Measurements from ENCODE around the gene SLC29A1. TPM values are rescaled to one million over a fixed set of nuclear protein-coding genes. Genes with fewer than 3 reads are reported as not detected.

The SLC29A1 gene
- total and polyA plus RNA-seq, 8 donors = 22.4 to 48.2 (median 28.5) TPM

GRCh38 chr6:44278774-44279697 lies 55.6 kb downstream of the SLC29A1 start:
- H3K27me3 ChIP-seq = peaks cover 31 to 60% of the 10 kb centered on the region in 2 donors
- intact Hi-C loops (cut with DNase I) = no loop called here
- peaks cover 0 to 12% of the 10 kb centered on the region in 2 donors for H3K4me1 ChIP-seq
- no peaks in the 10 kb centered on the region for H3K9me3 ChIP-seq
- no peaks in the 10 kb centered on the region for H3K36me3 ChIP-seq
- no peak overlapping the region for H3K27ac ChIP-seq
- ATAC-seq (no peak), DNase-seq (no peak)
- no peak overlapping the region for H3K4me3 ChIP-seq
- no peak for TF ChIP-seq CTCF (IDR thresholded peaks at IDR 0.05)

Other genes with a start within 250 kb of the SLC29A1 start
- 100 to 1,000 TPM in 1 of 2 donors, 10 to 100 TPM in 1; 85.5 to 100 TPM for gene MRPL14, start 96.1 kb upstream of the SLC29A1 start, total RNA-seq
- 10 to 100 TPM; 29.8 to 41.4 (median 36.2) TPM for gene MRPL14, start 96.1 kb upstream of the SLC29A1 start, polyA plus RNA-seq (ENCODE audit: insufficient read length in 6 of 6)
- 100 to 1,000 TPM in 1 of 2 donors, 10 to 100 TPM in 1; 79.9 to 186 TPM for gene TMEM63B, start 96.0 kb upstream of the SLC29A1 start, total RNA-seq
- 10 to 100 TPM; 29.8 to 36.4 (median 31.7) TPM for gene TMEM63B, start 96.0 kb upstream of the SLC29A1 start, polyA plus RNA-seq (ENCODE audit: insufficient read length in 6 of 6)
- gene CAPN11, start 64.8 kb upstream of the SLC29A1 start, total RNA-seq = under 1 TPM; 0.23 to 0.29 TPM
- under 1 TPM in 5 of 6 donors, not detected in 1; 0.10 to 0.28 (median 0.16) TPM for gene CAPN11, start 64.8 kb upstream of the SLC29A1 start, polyA plus RNA-seq (ENCODE audit: insufficient read length in 6 of 6)
- under 1 TPM in 1 of 2 donors, not detected in 1; 0.34 TPM for gene MYMX, start 6.7 kb upstream of the SLC29A1 start, total RNA-seq
- gene MYMX, start 6.7 kb upstream of the SLC29A1 start, polyA plus RNA-seq (ENCODE audit: insufficient read length in 6 of 6) = under 1 TPM in 5 of 6 donors, not detected in 1; 0.21 to 0.79 (median 0.32) TPM
- gene HSP90AB1, start 23.5 kb downstream of the SLC29A1 start, total RNA-seq = 100 to 1,000 TPM; 726 to 810 TPM
- 1,000 to 10,000 TPM; 1,163 to 1,444 (median 1,283) TPM for gene HSP90AB1, start 23.5 kb downstream of the SLC29A1 start, polyA plus RNA-seq (ENCODE audit: insufficient read length in 6 of 6)
- gene SLC35B2, start 33.9 kb downstream of the SLC29A1 start, total RNA-seq = 10 to 100 TPM; 43.7 to 50.0 TPM
- 10 to 100 TPM; 38.7 to 50.3 (median 43.0) TPM for gene SLC35B2, start 33.9 kb downstream of the SLC29A1 start, polyA plus RNA-seq (ENCODE audit: insufficient read length in 6 of 6)
- gene NFKBIE, start 42.0 kb downstream of the SLC29A1 start, total RNA-seq = 10 to 100 TPM; 12.1 to 19.3 TPM
- gene NFKBIE, start 42.0 kb downstream of the SLC29A1 start, polyA plus RNA-seq (ENCODE audit: insufficient read length in 6 of 6) = 1 to 10 TPM; 7.5 to 9.2 (median 8.7) TPM
- gene TMEM151B, start 46.9 kb downstream of the SLC29A1 start, total RNA-seq = not detected
- gene TMEM151B, start 46.9 kb downstream of the SLC29A1 start, polyA plus RNA-seq (ENCODE audit: insufficient read length in 6 of 6) = 1 to 10 TPM in 1 of 6 donors, under 1 TPM in 5; 0.70 to 1.2 (median 0.87) TPM
- gene AARS2, start 89.8 kb downstream of the SLC29A1 start, total RNA-seq = 10 to 100 TPM; 10.8 to 13.5 TPM
- 10 to 100 TPM; 15.8 to 18.8 (median 16.7) TPM for gene AARS2, start 89.8 kb downstream of the SLC29A1 start, polyA plus RNA-seq (ENCODE audit: insufficient read length in 6 of 6)
- gene SPATS1, start 119.1 kb downstream of the SLC29A1 start, total RNA-seq = under 1 TPM in 1 of 2 donors, not detected in 1; 0.45 TPM
- 1 to 10 TPM in 1 of 6 donors, under 1 TPM in 4, not detected in 1; 0.31 to 1.2 (median 0.38) TPM for gene SPATS1, start 119.1 kb downstream of the SLC29A1 start, polyA plus RNA-seq (ENCODE audit: insufficient read length in 6 of 6)
- 10 to 100 TPM; 16.5 to 17.3 TPM for gene CDC5L, start 164.1 kb downstream of the SLC29A1 start, total RNA-seq
- 10 to 100 TPM; 34.6 to 38.0 (median 36.7) TPM for gene CDC5L, start 164.1 kb downstream of the SLC29A1 start, polyA plus RNA-seq (ENCODE audit: insufficient read length in 6 of 6)